Glutamatergic neuron (in vitro differentiated cells): Measurements from ENCODE around the gene PIMREG. TPM values are rescaled to one million over a fixed set of nuclear protein-coding genes. Genes with fewer than 3 reads are reported as not detected.

Experiments
- DNase-seq: peaks from one replicate; pipeline ENCODE4 v3.0.0; 2022
- H3K27ac Mint-ChIP-seq: one replicate; pipeline ENCODE4 v1.8.0; 2020; ENCODE audit warnings: mild to moderate bottlenecking, mixed read lengths, inconsistent platforms; ENCODE audit not compliant: unreplicated experiment
- H3K27me3 Mint-ChIP-seq: one replicate; pipeline ENCODE4 v1.8.0; 2020; ENCODE audit warnings: mild to moderate bottlenecking, moderate library complexity, mixed read lengths, inconsistent platforms; ENCODE audit not compliant: unreplicated experiment
- H3K36me3 Mint-ChIP-seq: one replicate; pipeline ENCODE4 v1.8.0; 2020; ENCODE audit warnings: mild to moderate bottlenecking, mixed read lengths, inconsistent platforms; ENCODE audit not compliant: unreplicated experiment
- H3K4me1 Mint-ChIP-seq: one replicate; pipeline ENCODE4 v1.8.0; 2020; ENCODE audit warnings: mild to moderate bottlenecking, low read depth, mixed read lengths, inconsistent platforms; ENCODE audit not compliant: unreplicated experiment
- H3K4me3 Mint-ChIP-seq: one replicate; pipeline ENCODE4 v1.8.0; 2020; ENCODE audit warnings: mild to moderate bottlenecking, mixed read lengths, inconsistent platforms; ENCODE audit not compliant: unreplicated experiment
- H3K9me3 Mint-ChIP-seq: one replicate; pipeline ENCODE4 v1.8.0; 2020; ENCODE audit warnings: mild to moderate bottlenecking, moderate library complexity, mixed read lengths, inconsistent platforms; ENCODE audit not compliant: unreplicated experiment
- CTCF ChIP-seq: fragments of 200-600 bp; sonication (generic); IDR thresholded peaks from one replicate; pipeline ENCODE4 v1.5.0; 2021; ENCODE audit not compliant: partially characterized antibody, unreplicated experiment
- total RNA-seq: library from RNA; stranded (reverse); fragmentation: NEBNext Ultra II Directional; extraction: Animal tissue kit (Norgen Biotek cat#: 25700); gene quantifications from one replicate; pipeline ENCODE4 v1.2.1, GENCODE V29; 2021; ENCODE audit not compliant: unreplicated experiment

Gene PIMREG
- total RNA-seq, 1 donor from 2014 or later, result 28.4 TPM

- H3K27ac Mint-ChIP-seq, result no peak overlapping the region
- H3K4me1 Mint-ChIP-seq, result peaks cover 14% of the 10 kb centered on the region
- no peak for TF ChIP-seq CTCF
- H3K4me3 Mint-ChIP-seq, result no peak overlapping the region
- peaks cover 3% of the 10 kb centered on the region for H3K27me3 Mint-ChIP-seq
- peaks cover 5% of the 10 kb centered on the region for H3K9me3 Mint-ChIP-seq
- no peak for DNase-seq
- H3K36me3 Mint-ChIP-seq, result no peaks in the 10 kb centered on the region
Observed at GRCh38 chr17:6428207-6428965, 15.9 kb upstream of the PIMREG start.

GRCh38 chr17:6429266-6429665 is 15.0 kb upstream of the PIMREG start:
- DNase-seq, result peak; percentile 46
- peak overlapping the region; percentile 28 for H3K27ac Mint-ChIP-seq

GRCh38 chr17:6430769-6431168 is 13.5 kb upstream of the PIMREG start:
- Mint-ChIP-seq H3K4me1 (peaks cover 7% of the 10 kb centered on the region), H3K4me3 (no peak overlapping the region), H3K36me3 (no peaks in the 10 kb centered on the region), H3K27ac (peak overlapping the region; percentile 43), H3K9me3 (peaks cover 5% of the 10 kb centered on the region), H3K27me3 (peaks cover 1% of the 10 kb centered on the region)
- DNase-seq, result no peak
- peak; percentile 76 for TF ChIP-seq CTCF

More at GRCh38 chr17:6429266-6429665, 15.0 kb upstream of the PIMREG start:
- H3K36me3 Mint-ChIP-seq, result no peaks in the 10 kb centered on the region
- peaks cover 5% of the 10 kb centered on the region for H3K9me3 Mint-ChIP-seq
- H3K4me1 Mint-ChIP-seq, result peaks cover 8% of the 10 kb centered on the region
- no peak for TF ChIP-seq CTCF
- no peak overlapping the region for H3K4me3 Mint-ChIP-seq
- H3K27me3 Mint-ChIP-seq, result peaks cover 1% of the 10 kb centered on the region

GRCh38 chr17:6435051-6435450 is 9.2 kb upstream of the PIMREG start, which contains the start of gene AIPL1:
TSS of gene AIPL1 (minus strand) at chr17:6435121. CDS start at chr17:6435104, 17 bp downstream.
- Mint-ChIP-seq H3K4me1 (peaks cover 5% of the 10 kb centered on the region), H3K27ac (no peak within 1 kb of the TSS), H3K27me3 (no peaks in the 10 kb centered on the region), H3K4me3 (no peak within 1 kb of the TSS), H3K9me3 (peaks cover 5% of the 10 kb centered on the region), H3K36me3 (no peaks in the 10 kb centered on the region)
- no peak for TF ChIP-seq CTCF
- no peak for DNase-seq

GRCh38 chr17:6435968-6436367 is 8.3 kb upstream of the PIMREG start:
- Mint-ChIP-seq H3K9me3 (peaks cover 2% of the 10 kb centered on the region), H3K27ac (no peak overlapping the region), H3K4me1 (peaks cover 5% of the 10 kb centered on the region), H3K36me3 (no peaks in the 10 kb centered on the region), H3K4me3 (no peak overlapping the region), H3K27me3 (no peaks in the 10 kb centered on the region)
- peak; percentile 83 for DNase-seq
- TF ChIP-seq CTCF, result peak; percentile 88
